HG02885 (cell line): ENCODE results near the gene IGFBP5.

ENCODE experiments used
- ATAC-seq: cut with Tn5 transposase; IDR thresholded peaks from one replicate; pipeline ENCODE4 v1.9.1; 2021; ENCODE audit warnings: mild to moderate bottlenecking; ENCODE audit not compliant: unreplicated experiment, poor library complexity

The IGFBP5 gene

DNA sequence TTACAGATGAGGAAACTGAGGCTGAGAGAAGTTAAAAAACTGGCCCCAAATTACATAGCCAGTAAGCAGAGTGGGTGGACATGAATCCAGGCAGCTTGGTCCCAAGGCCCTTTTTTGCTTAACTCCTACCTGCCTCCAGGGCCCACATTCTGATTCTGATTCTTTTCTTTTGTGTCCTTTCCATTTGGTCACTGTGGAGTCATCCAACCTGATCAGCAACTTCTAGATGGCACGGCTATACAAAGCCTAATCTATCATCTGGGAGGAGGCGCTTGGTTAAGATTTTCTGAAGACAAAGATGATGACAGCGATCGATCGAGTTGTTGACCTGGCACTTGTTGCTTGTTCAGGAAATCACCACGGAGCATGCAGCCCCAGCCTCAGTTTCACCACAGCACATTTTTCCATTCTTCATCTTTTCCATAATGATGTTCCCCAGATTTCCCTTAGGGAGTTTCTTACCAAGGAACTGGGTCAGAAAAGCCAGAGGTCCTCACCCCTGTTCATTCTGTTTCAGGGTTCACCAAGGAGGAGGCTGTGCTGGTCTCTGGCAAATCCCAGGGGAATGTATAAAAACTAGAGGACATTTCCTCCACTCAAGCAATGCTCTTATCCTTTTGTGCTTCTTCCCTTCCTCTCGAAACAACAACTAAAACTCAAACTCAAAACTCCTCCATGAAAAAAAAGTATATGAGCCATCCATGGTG is 69.0 kb downstream of the IGFBP5 start:
- ATAC-seq = no peak

DNA sequence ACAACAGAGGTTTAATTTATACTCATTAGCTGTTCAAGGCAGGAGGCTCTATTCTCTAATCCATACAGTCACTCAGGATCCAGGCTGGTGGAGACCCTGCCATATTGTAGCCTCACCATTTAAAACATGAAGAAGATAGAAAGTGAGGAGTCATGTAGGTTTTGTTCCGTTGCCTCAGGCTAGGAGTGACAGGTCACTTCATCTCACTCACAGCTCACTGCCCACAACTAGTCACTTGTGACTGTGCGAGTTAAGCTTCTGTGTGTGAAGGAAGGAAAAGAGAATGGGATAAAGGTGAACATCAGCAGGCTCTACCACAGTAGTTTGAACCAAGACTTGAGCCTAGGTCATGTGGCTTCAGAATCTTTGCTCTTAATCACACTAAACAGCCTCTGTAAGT is 71.1 kb downstream of the IGFBP5 start:
- no peak for ATAC-seq

DNA sequence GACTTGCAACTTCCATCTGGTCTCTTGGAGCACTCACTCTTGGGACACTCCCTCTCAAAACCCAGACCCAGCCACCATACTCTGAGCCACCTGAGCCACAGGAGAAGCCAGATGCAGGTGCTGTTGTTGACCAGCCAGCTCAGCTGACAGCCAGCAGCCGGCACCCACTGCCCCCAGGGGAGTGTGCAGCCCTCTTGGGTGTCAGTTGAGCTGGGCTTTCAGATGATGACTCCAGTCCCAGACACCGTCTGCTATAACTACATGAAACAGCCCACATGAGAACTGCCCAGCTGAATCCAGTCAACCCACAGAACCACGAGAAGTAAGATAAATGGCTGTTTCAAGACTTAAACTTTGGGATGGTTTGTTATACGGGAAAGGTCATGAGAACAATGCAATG is 72.8 kb downstream of the IGFBP5 start:
- ATAC-seq = no peak
